Neural cell (in vitro differentiated cells): Measurements from ENCODE around the gene OXSR1. TPM values are rescaled to one million over a fixed set of nuclear protein-coding genes. Genes with fewer than 3 reads are reported as not detected.

Experiments used
- H2AFZ ChIP-seq: fragments of 200-600, 300-800 bp; sonication (generic), shearing (Covaris generic); 2 replicates; pipeline ENCODE4 v1.6.0; 2014; ENCODE audit warnings: low read depth, mild to moderate bottlenecking, antibody characterized with exemption, low read length, moderate library complexity
- H3F3A ChIP-seq: fragments of 200-600 bp; shearing (Covaris generic); 2 replicates; pipeline ENCODE4 v1.6.1; 2016; ENCODE audit warnings: mild to moderate bottlenecking, moderate library complexity, mixed read lengths, antibody characterized with exemption, low read length; ENCODE audit not compliant: insufficient read depth, poor library complexity, severe bottlenecking
- H3K27ac ChIP-seq: fragments of 200-600, 300-800 bp; sonication (generic), shearing (Covaris generic); 2 replicates; pipeline ENCODE4 v1.5.1; 2014; ENCODE audit warnings: mild to moderate bottlenecking, low read length, moderate library complexity
- H3K27me3 ChIP-seq: fragments of 300-800, 200-600 bp; sonication (generic), shearing (Covaris generic); 2 replicates; pipeline ENCODE4 v1.6.0; 2014; ENCODE audit warnings: mild to moderate bottlenecking, low read depth, low read length, moderate library complexity; ENCODE audit not compliant: insufficient read depth
- H3K36me3 ChIP-seq: fragments of 300-800, 200-600 bp; sonication (generic), shearing (Covaris generic); 2 replicates; pipeline ENCODE4 v1.5.1; 2014; ENCODE audit warnings: mild to moderate bottlenecking, antibody characterized with exemption, low read length, moderate library complexity; ENCODE audit not compliant: insufficient read depth
- H3K4me2 ChIP-seq: fragments of 300-800, 200-600 bp; sonication (generic), shearing (Covaris generic); 2 replicates; pipeline ENCODE4 v1.6.0; 2014; ENCODE audit warnings: mild to moderate bottlenecking, low read length
- H3K4me3 ChIP-seq: fragments of 300-800, 200-600 bp; sonication (generic), shearing (Covaris generic); 2 replicates; pipeline ENCODE4 v1.5.1; 2014; ENCODE audit warnings: mild to moderate bottlenecking, low read length, moderate library complexity
- H3K79me2 ChIP-seq: fragments of 200-600 bp; shearing (Covaris generic); replicated peaks from 2 replicates; pipeline ENCODE4 v1.6.0; 2014; ENCODE audit warnings: mild to moderate bottlenecking, low read length, moderate library complexity; ENCODE audit not compliant: insufficient read depth
- H3K9ac ChIP-seq: fragments of 300-800, 200-600 bp; sonication (generic), shearing (Covaris generic); 2 replicates; pipeline ENCODE4 v1.6.1; 2016; ENCODE audit warnings: mild to moderate bottlenecking, low read length, mixed read lengths
- H3K9me2 ChIP-seq: fragments of 200-600 bp; shearing (Covaris generic); 2 replicates; pipeline ENCODE4 v1.6.1; 2016; ENCODE audit warnings: mild to moderate bottlenecking, low read length, mixed read lengths; ENCODE audit not compliant: insufficient read depth
- H3K9me3 ChIP-seq: fragments of 200-600, 300-800 bp; sonication (generic), shearing (Covaris generic); 2 replicates; pipeline ENCODE4 v1.6.1; 2016; ENCODE audit warnings: mild to moderate bottlenecking, mixed run types, low read length, moderate library complexity, mixed read lengths
- H4K20me1 ChIP-seq: fragments of 200-600 bp; shearing (Covaris generic); 2 replicates; pipeline ENCODE4 v1.6.1; 2016; ENCODE audit warnings: mild to moderate bottlenecking, mixed run types; ENCODE audit not compliant: insufficient read depth
- EP300 ChIP-seq: fragments of 450-650 bp; conservative IDR thresholded peaks from 2 replicates; pipeline ENCODE4 v1.6.1; 2014; ENCODE audit warnings: antibody characterized with exemption, mild to moderate bottlenecking, moderate library complexity; ENCODE audit not compliant: poor library complexity, severe bottlenecking
- EZH2 ChIP-seq: fragments of 200-600, 300-800 bp; shearing (Covaris generic), sonication (generic); IDR thresholded peaks from 2 replicates; pipeline ENCODE4 v1.6.1; 2014; ENCODE audit warnings: antibody characterized with exemption, low read length, borderline replicate concordance, mild to moderate bottlenecking; ENCODE audit not compliant: insufficient read depth, poor library complexity, severe bottlenecking
- MXI1 ChIP-seq: fragments of 450-650 bp; conservative IDR thresholded peaks from 2 replicates; pipeline ENCODE4 v1.6.1; 2014; ENCODE audit warnings: antibody characterized with exemption, mild to moderate bottlenecking; ENCODE audit not compliant: poor library complexity, severe bottlenecking
- POLR2AphosphoS5 ChIP-seq: IDR thresholded peaks from 2 replicates; pipeline ENCODE4 v1.6.1; 2012
- RAD21 ChIP-seq: fragments of 450-650 bp; conservative IDR thresholded peaks from 2 replicates; pipeline ENCODE4 v1.6.1; 2014; ENCODE audit warnings: antibody characterized with exemption, mild to moderate bottlenecking, moderate library complexity
- REST ChIP-seq: IDR thresholded peaks from 2 replicates; pipeline ENCODE4 v1.6.1; 2012; ENCODE audit warnings: borderline replicate concordance
- SMC3 ChIP-seq: fragments of 450-650 bp; conservative IDR thresholded peaks from 2 replicates; pipeline ENCODE4 v1.6.1; 2014; ENCODE audit warnings: antibody characterized with exemption, mild to moderate bottlenecking, moderate library complexity; ENCODE audit not compliant: poor library complexity
- TAF1 ChIP-seq: IDR thresholded peaks from 2 replicates; pipeline ENCODE4 v1.6.1; 2012; ENCODE audit warnings: low read depth
- polyA plus RNA-seq: library from polyadenylated mRNA; depleted of rRNA; stranded (reverse); fragments of >200 nt; gene quantifications from 2 replicates; pipeline ENCODE4 v1.2.3, GENCODE V29; 2014
- TF ChIP-seq, protein P1 (sequence below): fragments of 450-650 bp; IDR thresholded peaks from 2 replicates; pipeline ENCODE4 v1.5.1; 2014; ENCODE audit warnings: antibody characterized with exemption, mild to moderate bottlenecking, moderate library complexity; ENCODE audit not compliant: poor library complexity, severe bottlenecking

OXSR1 gene
- polyA plus RNA-seq, 1 donor from 2014 or later: 50.8 TPM

DNA sequence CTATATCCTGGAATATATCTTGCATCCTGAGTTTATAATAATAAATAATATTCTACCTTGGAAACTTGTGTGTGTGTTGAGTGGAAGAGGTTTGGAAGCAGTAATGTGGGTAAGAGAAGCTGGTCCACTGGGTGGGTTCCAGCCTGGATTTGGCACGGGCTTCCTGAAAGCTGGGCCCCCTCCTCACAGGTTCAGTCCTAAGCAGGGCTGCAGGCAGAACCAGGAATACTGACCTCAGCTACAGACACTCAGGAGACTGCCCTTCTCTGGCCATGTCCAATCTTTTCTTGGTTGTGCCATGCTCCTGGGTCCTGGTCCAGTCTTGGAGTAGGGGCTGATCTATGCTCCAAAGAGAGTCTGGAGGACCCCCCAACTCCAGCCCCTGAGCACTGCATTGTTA is 22.4 kb upstream of the OXSR1 start:
- no peaks in the 10 kb centered on the region for H3K36me3 ChIP-seq
- H3K4me2 ChIP-seq: no peak overlapping the region
- no peaks in the 10 kb centered on the region for H3K9me3 ChIP-seq

GRCh38 chr3:38143511-38143910 is 21.8 kb upstream of the OXSR1 start:
- Histone ChIP-seq H3K27me3 (peaks cover 13% of the 10 kb centered on the region), H3K9me3 (no peaks in the 10 kb centered on the region), H3K9ac (no peak overlapping the region), H3F3A (no peaks in the 10 kb centered on the region), H3K36me3 (no peaks in the 10 kb centered on the region), H2AFZ (no peak overlapping the region), H3K27ac (no peak overlapping the region), H3K79me2 (no peaks in the 10 kb centered on the region), H4K20me1 (no peaks in the 10 kb centered on the region), H3K4me2 (no peak overlapping the region), H3K4me3 (no peak overlapping the region), H3K9me2 (no peaks in the 10 kb centered on the region)
- TF ChIP-seq, protein P1, sequence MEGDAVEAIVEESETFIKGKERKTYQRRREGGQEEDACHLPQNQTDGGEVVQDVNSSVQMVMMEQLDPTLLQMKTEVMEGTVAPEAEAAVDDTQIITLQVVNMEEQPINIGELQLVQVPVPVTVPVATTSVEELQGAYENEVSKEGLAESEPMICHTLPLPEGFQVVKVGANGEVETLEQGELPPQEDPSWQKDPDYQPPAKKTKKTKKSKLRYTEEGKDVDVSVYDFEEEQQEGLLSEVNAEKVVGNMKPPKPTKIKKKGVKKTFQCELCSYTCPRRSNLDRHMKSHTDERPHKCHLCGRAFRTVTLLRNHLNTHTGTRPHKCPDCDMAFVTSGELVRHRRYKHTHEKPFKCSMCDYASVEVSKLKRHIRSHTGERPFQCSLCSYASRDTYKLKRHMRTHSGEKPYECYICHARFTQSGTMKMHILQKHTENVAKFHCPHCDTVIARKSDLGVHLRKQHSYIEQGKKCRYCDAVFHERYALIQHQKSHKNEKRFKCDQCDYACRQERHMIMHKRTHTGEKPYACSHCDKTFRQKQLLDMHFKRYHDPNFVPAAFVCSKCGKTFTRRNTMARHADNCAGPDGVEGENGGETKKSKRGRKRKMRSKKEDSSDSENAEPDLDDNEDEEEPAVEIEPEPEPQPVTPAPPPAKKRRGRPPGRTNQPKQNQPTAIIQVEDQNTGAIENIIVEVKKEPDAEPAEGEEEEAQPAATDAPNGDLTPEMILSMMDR: no peak
- TF ChIP-seq SMC3 (no peak), RAD21 (no peak), TAF1 (no peak), MXI1 (no peak), EZH2 (no peak), REST (no peak), EP300 (no peak)

More for the DNA sequence above, 22.4 kb upstream of the OXSR1 start:
- H3K9ac ChIP-seq: no peak overlapping the region
- H3K27ac ChIP-seq: no peak overlapping the region
- H3F3A ChIP-seq: no peaks in the 10 kb centered on the region
- H3K27me3 ChIP-seq: peaks cover 19% of the 10 kb centered on the region
- H3K4me3 ChIP-seq: no peak overlapping the region
- H3K9me2 ChIP-seq: no peaks in the 10 kb centered on the region
- no peak for TF ChIP-seq TAF1
- no peak for TF ChIP-seq SMC3
- TF ChIP-seq POLR2AphosphoS5: no peak
- TF ChIP-seq EZH2: no peak
- no peak for TF ChIP-seq RAD21
- TF ChIP-seq MXI1: no peak
- TF ChIP-seq, protein P1: no peak
- TF ChIP-seq EP300: no peak
- no peak for TF ChIP-seq REST
- H3K79me2 ChIP-seq: no peaks in the 10 kb centered on the region
- no peaks in the 10 kb centered on the region for H4K20me1 ChIP-seq
- no peak overlapping the region for H2AFZ ChIP-seq
